Pancreas (tissue), 10 donors: ENCODE measurements around the gene MRPS15. TPM values are rescaled to one million over a fixed set of nuclear protein-coding genes. Genes with fewer than 3 reads are reported as not detected.
"Not testable (repeated sequence)": the region's sequence is repeated elsewhere in the genome, so short reads cannot be mapped to it uniquely, and the experiment has no call there.

Source experiments
- ATAC-seq, 4 donors: fragments of 200-7000 bp; cut with Tn5 transposase; one replicate each; pipeline versions ENCODE4 v1.8.0 to v1.9.1; 2020; ENCODE audit warnings: mild to moderate bottlenecking in 4 of 4, moderate library complexity in 4 of 4
- DNase-seq, 6 donors: peaks; one replicate each; pipeline ENCODE4 v3.0.0-alpha.2; 2020
- FAIRE-seq: peaks from 2 replicates; lab custom pipeline; 2012; peaks lifted over from hg19 to GRCh38; lab: Jason Lieb, UNC
- H3K27ac ChIP-seq, 4 donors: fragments of 200-600 bp; sonication (generic); 1 replicate in 3 of 4; 2 replicates in 1 of 4; pipeline versions ENCODE4 v1.5.0 to v1.8.0; 2020
- H3K27me3 ChIP-seq, 4 donors: fragments of 200-600 bp; one replicate each; pipeline ENCODE4 v1.8.0; 2021
- H3K36me3 ChIP-seq, 3 donors: fragments of 200-600 bp; sonication (generic) in 1 of 3; one replicate each; pipeline versions ENCODE4 v1.5.0 to v1.8.0; 2020 to 2021
- H3K4me1 ChIP-seq, 3 donors: fragments of 200-600 bp; one replicate each; pipeline ENCODE4 v1.8.0; 2021
- H3K4me3 ChIP-seq, 4 donors: fragments of 200-600 bp; sonication (generic) in 2 of 4; one replicate each; pipeline versions ENCODE4 v1.5.0 to v1.8.0; 2020 to 2021
- H3K9me3 ChIP-seq, 4 donors: fragments of 200-600 bp; one replicate each; pipeline ENCODE4 v1.8.0; 2021
- WGBS, 2 donors: extraction: QIAGEN DNeasy Blood & Tissue Kit; methylation state at CpG; one replicate each; pipeline ENCODE4 v1.1.7; 2013; 5-methylcytosine and 5-hydroxymethylcytosine counted together
- intact Hi-C, 3 donors: fragments of 100-400 bp; cut with DNase I; formaldehyde crosslinking; loops; one replicate each; pipeline versions ENCODE4 v1.11.1 to v1.14.2; 2022
- polyA plus RNA-seq, 2 donors: library from polyadenylated mRNA; stranded (reverse); fragments of 200-250 nt; gene quantifications; one replicate each; pipeline ENCODE4 v1.2.3, GENCODE V29; 2013
- total RNA-seq, 6 donors: library from RNA; stranded (reverse); fragmentation: NEBNext Ultra II Directional in 4 of 6; extraction: Animal tissue kit (Norgen Biotek cat#: 25700) in 4 of 6; gene quantifications; one replicate each; pipeline versions ENCODE4 v1.2.1 to v1.2.4, GENCODE V29; 2021 to 2023
- TF ChIP-seq, protein P1 (sequence below), 4 donors: fragments of 200-600 bp; sonication (generic) in 3 of 4; IDR thresholded peaks; one replicate each; pipeline versions ENCODE4 v1.5.0 to v1.8.0; 2021; ENCODE audit warnings: antibody characterized with exemption in 4 of 4
- donor health status: healthy with polysubstance abuse.
- donor health status: DM: no; HTN: no; CAD: no; lungs with moderate emphysema.
- donor health status: DM: no; HTN: no; CAD: no.
- donor health status: control.
- donor health status: control.
- donor health status: Bipolar disorder and iron deficiency.
- donor health status: DM: yes; HTN: yes; CAD: no.
- donor health status: DM: no; HTN: no; CAD: no.
- donor health status: DM: no; HTN: no; CAD: no.
- donor health status: DM: yes; HTN: yes; CAD: no.

The MRPS15 gene
- total and polyA plus RNA-seq, 8 donors, result 20.4 to 79.3 (median 27.0) TPM

DNA sequence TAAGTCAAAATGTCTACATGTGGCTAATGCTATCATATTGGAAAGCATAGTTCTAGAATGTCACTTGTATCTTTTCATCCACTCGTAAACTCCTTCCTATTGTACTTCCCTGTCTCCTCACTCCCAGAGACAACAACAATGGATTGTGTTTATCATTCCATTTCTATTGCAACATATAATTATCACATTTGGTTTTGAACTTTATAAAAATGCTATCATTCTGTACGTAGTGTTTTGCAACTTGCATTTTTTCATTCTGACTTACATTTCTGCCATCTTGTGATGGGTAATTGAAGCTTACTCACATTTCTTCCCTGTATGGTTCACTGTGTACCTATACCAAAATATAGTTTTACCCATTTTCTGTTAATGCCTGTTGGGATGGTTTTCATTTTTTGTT is 33.0 kb upstream of the MRPS15 start:
- no peaks in the 10 kb centered on the region for H3K9me3 ChIP-seq
- FAIRE-seq (no peak), ATAC-seq (no peak), DNase-seq (no peak)
- intact Hi-C loops, result no loop called here
- 74 to 78% methylated on average over 2 of the region's 2 CpGs for WGBS, 2 donors
- no peak overlapping the region for H3K27ac ChIP-seq
- H3K27me3 ChIP-seq, result no peaks in the 10 kb centered on the region
- TF ChIP-seq, protein P1, sequence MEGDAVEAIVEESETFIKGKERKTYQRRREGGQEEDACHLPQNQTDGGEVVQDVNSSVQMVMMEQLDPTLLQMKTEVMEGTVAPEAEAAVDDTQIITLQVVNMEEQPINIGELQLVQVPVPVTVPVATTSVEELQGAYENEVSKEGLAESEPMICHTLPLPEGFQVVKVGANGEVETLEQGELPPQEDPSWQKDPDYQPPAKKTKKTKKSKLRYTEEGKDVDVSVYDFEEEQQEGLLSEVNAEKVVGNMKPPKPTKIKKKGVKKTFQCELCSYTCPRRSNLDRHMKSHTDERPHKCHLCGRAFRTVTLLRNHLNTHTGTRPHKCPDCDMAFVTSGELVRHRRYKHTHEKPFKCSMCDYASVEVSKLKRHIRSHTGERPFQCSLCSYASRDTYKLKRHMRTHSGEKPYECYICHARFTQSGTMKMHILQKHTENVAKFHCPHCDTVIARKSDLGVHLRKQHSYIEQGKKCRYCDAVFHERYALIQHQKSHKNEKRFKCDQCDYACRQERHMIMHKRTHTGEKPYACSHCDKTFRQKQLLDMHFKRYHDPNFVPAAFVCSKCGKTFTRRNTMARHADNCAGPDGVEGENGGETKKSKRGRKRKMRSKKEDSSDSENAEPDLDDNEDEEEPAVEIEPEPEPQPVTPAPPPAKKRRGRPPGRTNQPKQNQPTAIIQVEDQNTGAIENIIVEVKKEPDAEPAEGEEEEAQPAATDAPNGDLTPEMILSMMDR (IDR thresholded peaks at IDR 0.05), result no peak
- no peak overlapping the region for H3K4me3 ChIP-seq
- no peaks in the 10 kb centered on the region for H3K36me3 ChIP-seq
- no peaks in the 10 kb centered on the region for H3K4me1 ChIP-seq

GRCh38 chr1:36494971-36495370 is 30.8 kb upstream of the MRPS15 start:
- intact Hi-C loops, result no loop called here
- ATAC-seq (no peak), FAIRE-seq (no peak), DNase-seq (no peak)
- Histone ChIP-seq H3K9me3 (no peaks in the 10 kb centered on the region), H3K27ac (no peak overlapping the region), H3K4me3 (no peak overlapping the region), H3K4me1 (no peaks in the 10 kb centered on the region), H3K27me3 (no peaks in the 10 kb centered on the region), H3K36me3 (no peaks in the 10 kb centered on the region)
- TF ChIP-seq, protein P1 (IDR thresholded peaks at IDR 0.05), result no peak
- WGBS, 2 donors, result 65 to 80% methylated on average over 5 of the region's 5 CpGs

DNA sequence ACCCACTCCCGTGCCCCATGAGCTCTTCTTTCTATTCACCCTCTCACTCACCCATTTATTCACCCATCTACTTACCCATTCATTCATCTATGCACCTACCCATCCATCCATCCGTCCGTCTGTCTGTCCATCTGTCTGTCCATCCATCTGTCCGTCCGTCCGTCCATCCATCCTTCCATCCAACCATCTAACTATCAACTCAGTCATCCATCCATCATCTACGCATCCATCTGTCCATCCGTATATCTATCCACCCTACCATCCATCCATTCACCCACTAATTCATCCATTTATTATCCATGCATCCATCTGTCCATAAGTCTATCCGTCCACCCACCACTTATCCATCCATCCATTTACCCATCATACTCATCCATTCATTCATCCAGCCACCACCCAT is 29.3 kb upstream of the MRPS15 start:
- 72 to 80% methylated on average over 9 of the region's 9 CpGs for WGBS, 2 donors
- no peak for FAIRE-seq
- no peak overlapping the region for H3K27ac ChIP-seq

GRCh38 chr1:36492491-36492890 is 28.3 kb upstream of the MRPS15 start:
- TF ChIP-seq, protein P1 (IDR thresholded peaks at IDR 0.05), result no peak
- FAIRE-seq (no peak), ATAC-seq (no peak)

More for the DNA sequence above, 29.3 kb upstream of the MRPS15 start:
- no peak for DNase-seq
- intact Hi-C loops, result no loop called here
- no peaks in the 10 kb centered on the region for H3K27me3 ChIP-seq
- TF ChIP-seq, protein P1 (IDR thresholded peaks at IDR 0.05), result no peak
- H3K4me3 ChIP-seq, result no peak overlapping the region
- no peak for ATAC-seq
- H3K4me1 ChIP-seq, result no peaks in the 10 kb centered on the region
- H3K9me3 ChIP-seq, result no peaks in the 10 kb centered on the region
- no peaks in the 10 kb centered on the region for H3K36me3 ChIP-seq

DNA sequence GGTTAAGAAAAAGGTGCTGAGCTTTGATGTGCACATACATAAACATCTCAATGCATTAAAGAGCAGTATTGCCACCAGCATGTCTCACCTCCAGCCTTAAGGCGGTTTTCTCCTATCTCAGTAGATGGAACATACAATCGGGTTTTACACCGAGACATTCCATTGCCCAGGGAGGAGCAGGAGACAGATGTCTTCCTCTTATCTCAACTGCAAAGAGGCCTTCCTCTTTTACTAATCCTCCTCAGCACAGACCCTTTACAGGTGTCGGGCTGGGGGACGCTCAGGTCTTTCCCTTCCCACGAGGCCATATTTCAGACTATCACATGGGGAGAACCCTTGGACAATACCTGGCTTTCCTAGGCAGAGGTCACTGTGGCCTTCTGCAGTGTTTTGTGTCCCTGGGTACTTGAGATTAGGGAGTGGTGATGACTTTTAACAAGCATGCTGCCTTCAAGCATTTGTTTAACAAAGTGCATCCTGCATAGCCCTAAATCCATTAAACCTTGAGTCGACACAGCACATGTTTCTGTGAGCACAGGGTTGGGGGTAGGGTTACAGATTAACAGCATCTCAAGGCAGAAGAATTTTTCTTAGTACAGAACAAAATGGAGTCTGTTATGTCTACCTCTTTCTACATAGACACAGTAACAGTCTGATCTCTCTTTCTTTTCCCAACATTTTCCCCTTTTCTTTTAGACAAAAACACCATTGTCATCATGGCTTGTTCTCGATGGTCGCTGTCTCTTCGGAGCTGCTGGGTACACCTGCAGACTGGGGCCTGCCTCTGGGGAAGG is 25.3 kb upstream of the MRPS15 start:
- ATAC-seq, H3K27me3 ChIP-seq, DNase-seq, H3K9me3 ChIP-seq, H3K4me3 ChIP-seq, H3K36me3 ChIP-seq, H3K27ac ChIP-seq, intact Hi-C loops, FAIRE-seq: not testable (repeated sequence)
- WGBS, 2 donors, result 65 to 71% methylated on average over 10 of the region's 10 CpGs
- peaks cover 0 to 10% (median 0%) of the 10 kb centered on the region in 3 donors for H3K4me1 ChIP-seq

More at GRCh38 chr1:36492491-36492890, 28.3 kb upstream of the MRPS15 start:
- H3K9me3 ChIP-seq, result no peaks in the 10 kb centered on the region
- intact Hi-C loops, result no loop called here
- no peak for DNase-seq
- H3K27me3 ChIP-seq, result no peaks in the 10 kb centered on the region
- no peak overlapping the region for H3K4me3 ChIP-seq
- no peaks in the 10 kb centered on the region for H3K36me3 ChIP-seq
- 53 to 71% methylated on average over 9 of the region's 9 CpGs for WGBS, 2 donors
- no peak overlapping the region for H3K27ac ChIP-seq
- H3K4me1 ChIP-seq, result peaks cover 0 to 2% (median 0%) of the 10 kb centered on the region in 3 donors
